KMS-11 (cell line): ENCODE measurements around the gene RAD51B.

Experiments
- H2AFZ ChIP-seq: fragments of 200-600 bp; sonication (generic); 2 replicates; pipeline ENCODE4 v1.6.1; 2016; ENCODE audit warnings: antibody characterized with exemption, mixed run types, low read depth
- H3K27ac ChIP-seq: fragments of 200-600 bp; sonication (generic); 2 replicates; pipeline ENCODE4 v1.6.1; 2016; ENCODE audit warnings: mild to moderate bottlenecking, mixed run types
- H3K27me3 ChIP-seq: fragments of 200-600 bp; sonication (generic); 2 replicates; pipeline ENCODE4 v1.6.1; 2017; ENCODE audit warnings: mild to moderate bottlenecking, low read depth, mixed run types, moderate library complexity; ENCODE audit not compliant: insufficient read depth
- H3K36me3 ChIP-seq: fragments of 200-600 bp; sonication (generic); 2 replicates; pipeline ENCODE4 v1.6.1; 2017; ENCODE audit warnings: mild to moderate bottlenecking, mixed run types; ENCODE audit not compliant: insufficient read depth
- H3K4me1 ChIP-seq: fragments of 200-600 bp; sonication (generic); 2 replicates; pipeline ENCODE4 v1.6.1; 2016; ENCODE audit warnings: mild to moderate bottlenecking, low read depth, mixed run types; ENCODE audit not compliant: poor library complexity, severe bottlenecking
- H3K4me2 ChIP-seq: fragments of 200-600 bp; sonication (generic); 2 replicates; pipeline ENCODE4 v1.7.0; 2016; ENCODE audit warnings: mild to moderate bottlenecking, mixed run types
- H3K4me3 ChIP-seq: fragments of 200-600 bp; sonication (generic); IDR thresholded peaks from 2 replicates; pipeline ENCODE4 v1.6.1; 2017; ENCODE audit warnings: low read depth, low read length, mixed read lengths; ENCODE audit not compliant: insufficient read depth
- H3K79me2 ChIP-seq: fragments of 200-600 bp; sonication (generic); 2 replicates; pipeline ENCODE4 v1.6.1; 2016; ENCODE audit warnings: low read depth, mixed run types; ENCODE audit not compliant: insufficient read depth
- H3K9ac ChIP-seq: fragments of 200-600 bp; sonication (generic); 2 replicates; pipeline ENCODE4 v1.6.1; 2016; ENCODE audit warnings: mild to moderate bottlenecking, mixed run types
- H4K20me1 ChIP-seq: fragments of 200-600 bp; sonication (generic); 2 replicates; pipeline ENCODE4 v1.6.1; 2016; ENCODE audit warnings: mild to moderate bottlenecking, mixed run types; ENCODE audit not compliant: insufficient read depth
- TF ChIP-seq, protein P1 (sequence below): fragments of 200-600 bp; sonication (generic); conservative IDR thresholded peaks from 2 replicates; pipeline ENCODE4 v1.6.1; 2017; ENCODE audit warnings: low read depth, mild to moderate bottlenecking, antibody characterized with exemption, low read length, moderate library complexity, mixed read lengths

Gene RAD51B

DNA sequence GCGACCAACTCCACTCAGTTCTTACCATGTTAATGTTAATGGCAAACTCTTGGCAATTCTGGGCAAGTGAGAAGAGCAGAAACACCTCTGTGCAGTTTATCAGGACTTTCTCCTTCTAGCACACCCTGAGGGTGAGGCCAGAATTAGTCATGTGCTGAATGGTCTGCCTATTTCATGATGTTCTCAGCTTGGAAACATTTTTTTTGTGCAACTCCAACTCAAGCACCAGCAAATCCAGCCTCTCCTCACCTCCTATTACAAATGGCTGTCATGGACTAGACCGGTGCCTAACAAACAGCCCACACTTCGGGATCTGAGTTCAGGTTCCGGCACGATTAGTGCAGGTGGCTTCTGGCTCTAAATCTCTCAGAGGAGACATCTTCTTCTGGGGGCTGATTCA lies 727.3 kb downstream of the RAD51B start:
- Histone ChIP-seq H3K4me1 (no peaks in the 10 kb centered on the region), H3K4me2 (no peak overlapping the region), H3K4me3 (no peak overlapping the region), H3K27me3 (no peaks in the 10 kb centered on the region), H4K20me1 (no peaks in the 10 kb centered on the region), H3K9ac (no peak overlapping the region), H2AFZ (no peak overlapping the region), H3K27ac (no peak overlapping the region), H3K36me3 (no peaks in the 10 kb centered on the region), H3K79me2 (no peaks in the 10 kb centered on the region)
- TF ChIP-seq, protein P1, sequence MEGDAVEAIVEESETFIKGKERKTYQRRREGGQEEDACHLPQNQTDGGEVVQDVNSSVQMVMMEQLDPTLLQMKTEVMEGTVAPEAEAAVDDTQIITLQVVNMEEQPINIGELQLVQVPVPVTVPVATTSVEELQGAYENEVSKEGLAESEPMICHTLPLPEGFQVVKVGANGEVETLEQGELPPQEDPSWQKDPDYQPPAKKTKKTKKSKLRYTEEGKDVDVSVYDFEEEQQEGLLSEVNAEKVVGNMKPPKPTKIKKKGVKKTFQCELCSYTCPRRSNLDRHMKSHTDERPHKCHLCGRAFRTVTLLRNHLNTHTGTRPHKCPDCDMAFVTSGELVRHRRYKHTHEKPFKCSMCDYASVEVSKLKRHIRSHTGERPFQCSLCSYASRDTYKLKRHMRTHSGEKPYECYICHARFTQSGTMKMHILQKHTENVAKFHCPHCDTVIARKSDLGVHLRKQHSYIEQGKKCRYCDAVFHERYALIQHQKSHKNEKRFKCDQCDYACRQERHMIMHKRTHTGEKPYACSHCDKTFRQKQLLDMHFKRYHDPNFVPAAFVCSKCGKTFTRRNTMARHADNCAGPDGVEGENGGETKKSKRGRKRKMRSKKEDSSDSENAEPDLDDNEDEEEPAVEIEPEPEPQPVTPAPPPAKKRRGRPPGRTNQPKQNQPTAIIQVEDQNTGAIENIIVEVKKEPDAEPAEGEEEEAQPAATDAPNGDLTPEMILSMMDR: no peak

DNA sequence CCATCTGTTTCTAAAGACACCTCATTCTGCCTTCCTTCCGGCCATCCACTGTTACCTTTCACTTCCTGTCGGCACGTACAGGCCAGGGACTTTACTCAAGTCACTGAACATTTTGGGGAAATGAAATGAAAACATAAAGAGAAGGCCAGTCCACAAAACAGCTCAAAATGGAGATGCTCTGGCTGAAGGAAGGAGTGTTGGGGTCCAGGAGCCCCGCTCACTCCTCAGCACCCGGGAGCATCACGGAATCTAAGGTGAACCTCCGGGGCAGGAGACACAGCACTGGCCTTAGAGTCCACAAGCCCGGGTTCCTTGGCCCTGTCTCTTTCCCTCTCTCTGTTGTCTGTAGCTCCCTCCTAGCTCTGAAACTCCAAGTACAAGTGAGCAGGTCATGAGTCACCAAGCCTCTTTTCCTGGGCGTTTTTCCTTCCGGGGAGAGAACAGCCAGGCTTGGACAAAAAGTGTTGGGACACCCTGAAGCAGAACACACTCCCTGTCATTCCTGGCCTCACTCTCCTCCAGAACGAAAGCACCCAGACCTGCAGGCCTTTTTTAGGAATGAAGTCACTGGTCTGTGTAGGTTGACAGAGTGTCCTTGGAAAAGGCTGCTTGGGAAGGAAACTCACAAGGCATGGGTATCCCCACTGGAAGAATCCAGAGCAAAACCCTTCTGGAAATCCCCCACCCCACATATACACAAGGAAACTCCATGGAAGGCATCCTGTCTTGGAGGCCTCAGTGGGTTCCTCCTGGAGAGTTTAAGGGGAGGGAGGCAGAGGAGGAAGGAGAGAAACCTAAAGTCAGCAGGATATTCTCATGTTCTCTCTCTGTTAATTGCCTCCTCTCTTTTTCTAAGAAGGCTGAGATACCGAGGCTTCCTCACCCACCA lies 728.0 kb downstream of the RAD51B start:
- H3K4me1 ChIP-seq: no peaks in the 10 kb centered on the region
- no peaks in the 10 kb centered on the region for H4K20me1 ChIP-seq
- H3K36me3 ChIP-seq: no peaks in the 10 kb centered on the region
- no peak overlapping the region for H3K27ac ChIP-seq
- H3K27me3 ChIP-seq: no peaks in the 10 kb centered on the region
- H3K9ac ChIP-seq: no peak overlapping the region
- TF ChIP-seq, protein P1: no peak
- H3K79me2 ChIP-seq: no peaks in the 10 kb centered on the region
- no peak overlapping the region for H3K4me3 ChIP-seq
- no peak overlapping the region for H3K4me2 ChIP-seq
- H2AFZ ChIP-seq: no peak overlapping the region

DNA sequence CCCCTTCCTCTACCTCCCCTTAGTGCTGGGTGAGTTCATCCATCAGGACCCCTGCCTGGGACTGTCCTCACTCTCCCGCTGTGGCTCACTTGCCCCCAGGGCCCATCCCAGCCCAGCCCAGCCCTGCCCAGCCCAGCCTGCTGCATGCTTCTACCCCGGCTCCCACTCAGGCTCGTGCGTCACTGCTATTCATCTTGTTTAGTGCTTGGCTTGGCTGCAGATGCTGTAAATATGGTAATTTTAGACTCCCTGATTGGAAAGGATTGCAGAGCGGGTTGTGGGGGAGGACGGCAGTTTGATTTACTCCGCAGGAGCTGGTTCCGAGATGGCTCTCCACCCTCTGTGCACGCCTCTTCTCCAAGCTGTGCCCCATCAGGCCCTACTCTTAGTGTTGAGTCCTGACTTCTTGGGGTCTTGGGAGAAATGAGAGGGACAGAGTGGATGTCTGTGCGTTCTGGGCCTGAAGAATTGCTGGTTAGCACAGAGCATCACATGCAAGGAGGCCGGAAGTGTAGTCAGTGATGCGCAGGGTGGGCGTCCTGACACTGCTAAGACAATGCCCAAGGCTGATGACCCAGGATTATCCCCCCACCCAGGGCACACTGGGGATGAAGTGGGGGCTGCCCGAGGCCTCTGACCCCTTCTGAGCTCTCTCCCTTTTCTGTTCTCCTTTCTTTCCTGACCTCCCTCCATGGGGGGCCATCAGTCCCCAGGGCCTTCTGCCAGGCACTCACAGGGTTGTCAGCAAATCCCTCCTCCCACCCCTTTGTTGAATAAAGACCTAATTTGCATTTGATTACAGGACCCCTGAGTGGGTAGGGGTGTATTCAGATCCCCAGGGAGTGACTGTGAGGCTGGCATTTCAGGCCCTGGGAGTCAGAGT lies 728.9 kb downstream of the RAD51B start:
- no peak overlapping the region for H3K9ac ChIP-seq
- H3K27me3 ChIP-seq: no peaks in the 10 kb centered on the region
- H3K4me3 ChIP-seq: no peak overlapping the region
- no peak overlapping the region for H3K4me2 ChIP-seq
- no peaks in the 10 kb centered on the region for H3K36me3 ChIP-seq
- TF ChIP-seq, protein P1: no peak
- no peak overlapping the region for H2AFZ ChIP-seq
- no peaks in the 10 kb centered on the region for H3K79me2 ChIP-seq
- no peaks in the 10 kb centered on the region for H4K20me1 ChIP-seq
- H3K27ac ChIP-seq: no peak overlapping the region
- no peaks in the 10 kb centered on the region for H3K4me1 ChIP-seq

DNA sequence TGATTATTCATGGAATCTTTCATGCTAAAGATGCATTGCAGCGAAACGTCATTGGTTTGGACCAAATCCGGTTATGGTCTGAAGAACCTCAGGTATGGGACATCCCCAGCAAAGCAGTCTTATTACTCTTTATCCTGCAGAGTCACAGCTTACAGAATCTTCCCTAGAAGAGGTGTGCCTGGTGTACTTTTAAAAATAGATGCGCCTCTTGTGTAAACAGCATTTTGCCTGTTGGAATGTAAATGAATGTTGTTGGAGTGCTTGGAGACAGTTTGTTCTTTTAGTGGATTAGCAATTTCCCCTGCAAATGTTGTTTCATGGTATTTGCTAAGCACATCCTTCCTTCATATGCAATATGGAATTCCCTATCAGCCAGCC lies 730.7 kb downstream of the RAD51B start:
- H3K27me3 ChIP-seq: no peaks in the 10 kb centered on the region
- H3K4me2 ChIP-seq: no peak overlapping the region
- no peak overlapping the region for H3K4me3 ChIP-seq
- H4K20me1 ChIP-seq: no peaks in the 10 kb centered on the region
- no peaks in the 10 kb centered on the region for H3K79me2 ChIP-seq
- H3K36me3 ChIP-seq: no peaks in the 10 kb centered on the region
- no peak overlapping the region for H3K9ac ChIP-seq
- H2AFZ ChIP-seq: no peak overlapping the region
- TF ChIP-seq, protein P1: no peak
- H3K4me1 ChIP-seq: peaks cover 17% of the 10 kb centered on the region
- H3K27ac ChIP-seq: no peak overlapping the region
